T-helper 1 cell (primary cell): ENCODE measurements around the gene WDR93.

ENCODE experiments used
- DNase-seq, 5 donors: peaks; one replicate each; pipeline ENCODE4 v3.0.0-alpha.2; 2012 to 2020

The WDR93 gene

DNA sequence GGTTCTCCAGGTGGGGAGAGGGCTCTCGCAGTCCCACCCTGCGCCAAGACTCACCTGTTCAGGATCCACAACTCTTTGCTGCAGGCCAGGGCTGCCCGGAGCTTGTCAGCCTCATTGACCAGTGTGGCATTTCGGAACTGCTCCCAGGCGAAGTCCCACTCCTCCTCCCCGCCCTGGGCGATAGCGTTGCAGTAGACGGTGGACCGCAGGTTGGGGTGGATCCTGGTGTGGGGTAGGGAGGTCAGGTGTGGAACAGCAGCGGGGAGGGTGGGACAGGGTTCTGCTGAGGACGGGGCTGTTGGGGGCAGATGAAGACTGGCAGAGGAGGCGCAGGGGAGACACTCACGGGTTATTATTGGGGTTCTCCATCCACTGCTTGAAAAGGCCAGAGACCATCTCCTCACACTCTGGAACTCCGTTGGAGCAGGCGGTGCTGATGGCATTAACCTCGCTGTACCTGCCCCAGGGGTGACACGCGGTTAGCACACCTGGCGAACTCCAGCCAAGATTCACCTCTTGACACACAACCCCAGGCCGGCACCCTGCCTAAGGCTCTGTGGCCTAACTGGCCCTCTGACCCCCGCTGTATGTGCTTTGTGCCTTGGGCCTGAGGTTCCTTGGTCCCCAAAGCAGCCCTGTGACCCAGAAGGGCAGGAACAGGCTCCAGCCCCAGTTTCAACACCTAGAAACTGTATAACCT, 101.6 kb downstream of the WDR93 start:
- DNase-seq = no peak
